Measurements from ENCODE around the gene YPEL3. TPM values are rescaled to one million over a fixed set of nuclear protein-coding genes. Genes with fewer than 3 reads are reported as not detected.

YPEL3 gene
- total and polyA plus RNA-seq, 2 of the 8 experiments (the other 6 are each of a cell fraction or from before 2014, with no cell fraction given), result 40.3 to 53.3 TPM

DNA sequence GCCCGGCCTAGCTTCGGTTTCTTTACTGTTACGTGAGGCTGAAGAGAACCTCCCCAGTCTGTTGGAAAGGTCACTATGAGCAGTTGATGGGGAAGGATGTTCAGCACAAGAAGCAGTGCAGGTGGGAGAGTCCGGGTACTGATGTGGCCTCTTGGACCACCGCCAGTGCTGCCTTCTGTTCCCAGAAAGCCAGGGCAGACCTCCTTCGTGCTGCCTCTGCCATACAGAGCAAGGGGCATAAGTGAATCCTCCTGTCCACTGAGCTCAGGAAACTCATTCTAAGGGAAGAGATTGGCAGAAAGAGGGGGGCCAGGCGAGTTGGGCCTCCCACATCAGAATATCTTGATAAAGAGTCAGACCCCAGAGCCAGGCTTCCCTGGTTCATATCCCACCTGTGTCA, 16.5 kb downstream of the YPEL3 start (continued):
- TF ChIP-seq RNF2 (IDR thresholded peaks at IDR 0.05; ENCODE audit: borderline replicate concordance, low read depth, low read length, missing control alignments, poor library complexity, severe bottlenecking) (no peak), JUND (IDR thresholded peaks at IDR 0.05; ENCODE audit: low read length) (no peak), CBX5 (IDR thresholded peaks at IDR 0.05; ENCODE audit: low read depth, low read length) (no peak), KDM4A (IDR thresholded peaks at IDR 0.05; ENCODE audit: low read depth, low read length, severe bottlenecking) (no peak), RBBP5 (IDR thresholded peaks at IDR 0.05; ENCODE audit: borderline replicate concordance, low read depth, low read length) (no peak), CBX8 (IDR thresholded peaks at IDR 0.05; ENCODE audit: borderline replicate concordance, low read depth, low read length) (no peak)
